Mesenchymal stem cell (in vitro differentiated cells and primary cell): Measurements from ENCODE around the gene CELF2. TPM values are rescaled to one million over a fixed set of nuclear protein-coding genes. Genes with fewer than 3 reads are reported as not detected.

Experiments used
- DNase-seq: peaks from one replicate; pipeline ENCODE4 v3.0.0-alpha.2; 2013
- H2AFZ ChIP-seq: one replicate; pipeline ENCODE4 v1.6.1; 2013; ENCODE audit warnings: low read depth, mild to moderate bottlenecking, control low read depth, inconsistent platforms, low read length, moderate library complexity
- H2AK5ac ChIP-seq: 2 replicates; pipeline ENCODE4 v1.6.1; 2013; ENCODE audit warnings: low read length, moderate library complexity, mild to moderate bottlenecking, inconsistent platforms; ENCODE audit not compliant: severe bottlenecking
- H2BK120ac ChIP-seq: one replicate; pipeline ENCODE4 v1.6.1; 2013; ENCODE audit warnings: low read depth, mild to moderate bottlenecking, inconsistent platforms, low read length, moderate library complexity
- H2BK12ac ChIP-seq, 2 experiments: one replicate each; pipeline ENCODE4 v1.6.1; 2013; ENCODE audit warnings: inconsistent platforms in 2 of 2, low read length in 2 of 2, mild to moderate bottlenecking in 2 of 2, moderate library complexity in 2 of 2, control low read depth in 1 of 2
- H2BK15ac ChIP-seq: one replicate; pipeline ENCODE4 v1.6.1; 2013; ENCODE audit warnings: mild to moderate bottlenecking, low read depth, inconsistent platforms; ENCODE audit not compliant: poor library complexity, severe bottlenecking
- H2BK5ac ChIP-seq: 2 replicates; pipeline ENCODE4 v1.6.1; 2013; ENCODE audit warnings: low read depth, mild to moderate bottlenecking, low read length, control low read depth, inconsistent platforms; ENCODE audit not compliant: poor library complexity, severe bottlenecking
- H3K14ac ChIP-seq, 2 experiments: one replicate each; pipeline ENCODE4 v1.6.1; 2013; ENCODE audit warnings: inconsistent platforms in 2 of 2, low read length in 2 of 2, control low read depth in 1 of 2, mild to moderate bottlenecking in 1 of 2, moderate library complexity in 1 of 2
- H3K18ac ChIP-seq, 2 experiments: one replicate each; pipeline ENCODE4 v1.6.1; 2013; ENCODE audit warnings: inconsistent platforms in 2 of 2, low read length in 2 of 2, control low read depth in 1 of 2, low read depth in 1 of 2, mild to moderate bottlenecking in 1 of 2
- H3K23ac ChIP-seq, 2 experiments: one replicate each; pipeline ENCODE4 v1.6.1; 2013; ENCODE audit warnings: inconsistent platforms in 2 of 2, low read length in 2 of 2, mild to moderate bottlenecking in 2 of 2, moderate library complexity in 2 of 2, control low read depth in 1 of 2
- H3K27ac ChIP-seq: 2 replicates; pipeline ENCODE4 v1.5.1; 2013; ENCODE audit warnings: mild to moderate bottlenecking, moderate library complexity, low read length, control low read depth, inconsistent platforms; ENCODE audit not compliant: poor library complexity, severe bottlenecking
- H3K27me3 ChIP-seq, 2 experiments: 2 replicates each; pipeline versions ENCODE4 v1.6.1 to v1.7.0; 2013; ENCODE audit warnings: low read length in 2 of 2, mild to moderate bottlenecking in 2 of 2, moderate library complexity in 2 of 2, control low read depth in 1 of 2, inconsistent platforms in 1 of 2; ENCODE audit not compliant: control insufficient read depth in 1 of 2, insufficient read depth in 1 of 2
- H3K36me3 ChIP-seq, 2 experiments: 2 replicates each; pipeline versions ENCODE4 v1.6.1 to v1.7.0; 2013; ENCODE audit warnings: low read length in 2 of 2, control low read depth in 1 of 2, inconsistent platforms in 1 of 2, low read depth in 1 of 2, mild to moderate bottlenecking in 1 of 2; ENCODE audit not compliant: insufficient read depth in 2 of 2, control insufficient read depth in 1 of 2
- H3K4ac ChIP-seq, 2 experiments: one replicate each; pipeline ENCODE4 v1.6.1; 2013; ENCODE audit warnings: inconsistent platforms in 2 of 2, low read length in 2 of 2, mild to moderate bottlenecking in 2 of 2, moderate library complexity in 2 of 2, control low read depth in 1 of 2, low read depth in 1 of 2
- H3K4me1 ChIP-seq: 2 replicates; pipeline ENCODE4 v1.6.1; 2013; ENCODE audit warnings: low read depth, low read length, control low read depth; ENCODE audit not compliant: control insufficient read depth, insufficient read depth
- H3K4me2 ChIP-seq: 2 replicates; pipeline ENCODE4 v1.6.1; 2013; ENCODE audit warnings: low read length, mild to moderate bottlenecking, inconsistent platforms; ENCODE audit not compliant: poor library complexity, severe bottlenecking
- H3K4me3 ChIP-seq, 2 experiments: 2 replicates each; pipeline versions ENCODE4 v1.5.1 to v1.7.0; 2013; ENCODE audit warnings: low read length in 2 of 2, mild to moderate bottlenecking in 2 of 2, control low read depth in 1 of 2, low read depth in 1 of 2; ENCODE audit not compliant: insufficient read depth in 1 of 2
- H3K79me1 ChIP-seq: replicated peaks from 2 replicates; pipeline ENCODE4 v1.6.1; 2013; ENCODE audit warnings: mild to moderate bottlenecking, control low read depth, low read length, inconsistent platforms; ENCODE audit not compliant: poor library complexity, severe bottlenecking
- H3K9ac ChIP-seq: 2 replicates; pipeline ENCODE4 v1.7.0; 2013; ENCODE audit warnings: mild to moderate bottlenecking, low read length, moderate library complexity
- H3K9me3 ChIP-seq: 2 replicates; pipeline ENCODE4 v1.7.0; 2013; ENCODE audit warnings: mild to moderate bottlenecking, low read length; ENCODE audit not compliant: control insufficient read depth
- H4K8ac ChIP-seq: one replicate; pipeline ENCODE4 v1.6.1; 2013; ENCODE audit warnings: inconsistent platforms, mild to moderate bottlenecking, low read length, moderate library complexity
- H4K91ac ChIP-seq: one replicate; pipeline ENCODE4 v1.6.1; 2013; ENCODE audit warnings: mild to moderate bottlenecking, low read length, inconsistent platforms
- WGBS: methylation state at CpG from one replicate; pipeline ENCODE4 v1.1.7; 2013; ENCODE audit warnings: mixed read lengths; 5-methylcytosine and 5-hydroxymethylcytosine counted together
- polyA plus RNA-seq, 2 experiments: library from polyadenylated mRNA; stranded (reverse); fragments of 200-250 nt; gene quantifications; one replicate each; pipeline ENCODE4 v1.2.3, GENCODE V29; 2013

CELF2 gene
- 8.8 TPM for polyA plus RNA-seq (2013, experiment 1 of 2)
- polyA plus RNA-seq (2013, experiment 2 of 2), result 8.9 TPM

- H4K91ac ChIP-seq, result no peak within 1 kb of the TSS
- H4K8ac ChIP-seq, result peak within 1 kb of the TSS; percentile 31
- 1% methylated on average over 65 of the region's 133 CpGs for WGBS
- peak within 1 kb of the TSS; percentile 83 to 94 for H3K4me3 ChIP-seq
- peak within 1 kb of the TSS in 1 of 2 experiments; percentile 61 for H3K18ac ChIP-seq
- H2AK5ac ChIP-seq, result no peak within 1 kb of the TSS
- no peaks in the 10 kb centered on the region for H3K27me3 ChIP-seq
- H3K4ac ChIP-seq, result peak within 1 kb of the TSS in 1 of 2 experiments; percentile 13
- H3K27ac ChIP-seq, result peak within 1 kb of the TSS; percentile 43
- no peaks in the 10 kb centered on the region for H3K9me3 ChIP-seq
- H2BK15ac ChIP-seq, result peak within 1 kb of the TSS; percentile 86
- peak within 1 kb of the TSS; percentile 85 for H3K4me2 ChIP-seq
- H3K36me3 ChIP-seq, result no peaks in the 10 kb centered on the region
- peak within 1 kb of the TSS; percentile 97 for H3K9ac ChIP-seq
- peak within 1 kb of the TSS in 1 of 2 experiments; percentile 89 for H3K23ac ChIP-seq
- peaks cover 1% of the 10 kb centered on the region for H3K4me1 ChIP-seq
- H2BK120ac ChIP-seq, result no peak within 1 kb of the TSS
- peak; percentile 29 for DNase-seq
- H3K14ac ChIP-seq, result peak within 1 kb of the TSS in 1 of 2 experiments; percentile 18
- H2BK5ac ChIP-seq, result peak within 1 kb of the TSS; percentile 91
- H2AFZ ChIP-seq, result peak within 1 kb of the TSS; percentile 62
- peak within 1 kb of the TSS in 1 of 2 experiments; percentile 10 for H2BK12ac ChIP-seq
- peaks cover 2% of the 10 kb centered on the region for H3K79me1 ChIP-seq
Measured at GRCh38 chr10:11017570-11018431, at the start of gene CELF2. Gene CELF2 (plus strand): TSS chr10:11017872. CDS start chr10:11018090, 218 bp downstream.

- no peak overlapping the region for H3K9ac ChIP-seq
- no peak overlapping the region for H3K14ac ChIP-seq
- H3K23ac ChIP-seq, result no peak overlapping the region
- H3K36me3 ChIP-seq, result no peaks in the 10 kb centered on the region
- H2BK120ac ChIP-seq, result no peak overlapping the region
- H3K9me3 ChIP-seq, result no peaks in the 10 kb centered on the region
- no peak overlapping the region for H3K4ac ChIP-seq
- H3K4me1 ChIP-seq, result no peaks in the 10 kb centered on the region
- H2BK12ac ChIP-seq, result no peak overlapping the region
- 86% methylated on average over 3 of the region's 4 CpGs for WGBS
- no peak overlapping the region for H2AFZ ChIP-seq
- no peak overlapping the region for H4K91ac ChIP-seq
- H3K18ac ChIP-seq, result no peak overlapping the region
- no peak overlapping the region for H2BK5ac ChIP-seq
- no peaks in the 10 kb centered on the region for H3K79me1 ChIP-seq
- no peak overlapping the region for H3K4me2 ChIP-seq
- H2BK15ac ChIP-seq, result no peak overlapping the region
- no peaks in the 10 kb centered on the region for H3K27me3 ChIP-seq
- no peak overlapping the region for H3K4me3 ChIP-seq
- DNase-seq, result no peak
- H4K8ac ChIP-seq, result no peak overlapping the region
- no peak overlapping the region for H2AK5ac ChIP-seq
- no peak overlapping the region for H3K27ac ChIP-seq
Measured at GRCh38 chr10:10968257-10968588, 49.4 kb upstream of the CELF2 start.

- H3K9me3 ChIP-seq, result no peaks in the 10 kb centered on the region
- H2BK120ac ChIP-seq, result no peak overlapping the region
- H4K8ac ChIP-seq, result no peak overlapping the region
- H3K4ac ChIP-seq, result no peak overlapping the region
- no peaks in the 10 kb centered on the region for H3K36me3 ChIP-seq
- no peak overlapping the region for H2AK5ac ChIP-seq
- H2BK5ac ChIP-seq, result no peak overlapping the region
- H3K18ac ChIP-seq, result no peak overlapping the region
- H3K79me1 ChIP-seq, result no peaks in the 10 kb centered on the region
- no peak overlapping the region for H3K27ac ChIP-seq
- H3K4me2 ChIP-seq, result no peak overlapping the region
- no peak overlapping the region for H4K91ac ChIP-seq
- no peaks in the 10 kb centered on the region for H3K4me1 ChIP-seq
- H2AFZ ChIP-seq, result no peak overlapping the region
- H3K9ac ChIP-seq, result no peak overlapping the region
- H2BK15ac ChIP-seq, result no peak overlapping the region
- H2BK12ac ChIP-seq, result no peak overlapping the region
- H3K4me3 ChIP-seq, result no peak overlapping the region
- DNase-seq, result no peak
- H3K14ac ChIP-seq, result no peak overlapping the region
- 85% methylated on average over 5 of the region's 5 CpGs for WGBS
- no peak overlapping the region for H3K23ac ChIP-seq
- H3K27me3 ChIP-seq, result no peaks in the 10 kb centered on the region
Measured at GRCh38 chr10:10973310-10973709, 44.4 kb upstream of the CELF2 start.

GRCh38 chr10:10975647-10976046 is 42.0 kb upstream of the CELF2 start:
- WGBS, result 34% methylated on average over 2 of the region's 2 CpGs
- Histone ChIP-seq H3K9me3 (no peaks in the 10 kb centered on the region), H3K14ac (no peak overlapping the region), H3K79me1 (no peaks in the 10 kb centered on the region), H2AFZ (no peak overlapping the region), H3K27ac (no peak overlapping the region), H3K4ac (no peak overlapping the region), H3K36me3 (no peaks in the 10 kb centered on the region), H3K27me3 (no peaks in the 10 kb centered on the region), H4K91ac (no peak overlapping the region), H2AK5ac (no peak overlapping the region), H2BK12ac (no peak overlapping the region), H2BK15ac (no peak overlapping the region), H4K8ac (no peak overlapping the region), H3K4me1 (no peaks in the 10 kb centered on the region), H3K18ac (no peak overlapping the region), H3K9ac (no peak overlapping the region), H3K4me2 (no peak overlapping the region), H2BK5ac (no peak overlapping the region), H3K23ac (no peak overlapping the region), H3K4me3 (no peak overlapping the region), H2BK120ac (no peak overlapping the region)
- no peak for DNase-seq
